Mesothelial cell of epicardium (in vitro differentiated cells): ENCODE data around the gene HOXB6. TPM values are rescaled to one million over a fixed set of nuclear protein-coding genes. Genes with fewer than 3 reads are reported as not detected.
A peak's percentile ranks its signal among the peaks of the same experiment; 100 is the strongest.

Experiments
- DNase-seq, 2 experiments: peaks; one replicate each; pipeline ENCODE4 v3.0.0; 2021; ENCODE audit warnings: low spot score in 2 of 2; ENCODE audit not compliant: unreplicated experiment in 2 of 2
- H3K27ac Mint-ChIP-seq: 2 replicates; pipeline ENCODE4 v1.8.0; 2021; ENCODE audit warnings: mixed read lengths
- H3K27me3 Mint-ChIP-seq: 2 replicates; pipeline ENCODE4 v1.8.0; 2021; ENCODE audit warnings: low read depth, mixed read lengths
- H3K36me3 Mint-ChIP-seq: 2 replicates; pipeline ENCODE4 v1.8.0; 2021; ENCODE audit warnings: mixed read lengths
- H3K4me1 Mint-ChIP-seq: 2 replicates; pipeline ENCODE4 v1.8.0; 2021; ENCODE audit warnings: mixed read lengths
- H3K4me3 Mint-ChIP-seq: 2 replicates; pipeline ENCODE4 v1.8.0; 2021; ENCODE audit warnings: mild to moderate bottlenecking, moderate library complexity, mixed read lengths
- H3K9me3 Mint-ChIP-seq: 2 replicates; pipeline ENCODE4 v1.8.0; 2021; ENCODE audit warnings: mixed read lengths
- CTCF ChIP-seq: fragments of 200-600 bp; sonication (generic); IDR thresholded peaks from one replicate; pipeline ENCODE4 v1.5.0; 2021; ENCODE audit warnings: antibody characterized with exemption; ENCODE audit not compliant: unreplicated experiment
- total RNA-seq: library from RNA; stranded (reverse); gene quantifications from 3 replicates; pipeline ENCODE4 v1.2.1, GENCODE V29; 2021

The HOXB6 gene
- total RNA-seq, 1 donor from 2014 or later = 59.7 TPM

- TF ChIP-seq CTCF = no peak
- Mint-ChIP-seq H3K9me3 (no peaks in the 10 kb centered on the region), H3K27me3 (peaks cover 86% of the 10 kb centered on the region), H3K27ac (peak overlapping the region; percentile 90), H3K36me3 (peaks cover 18% of the 10 kb centered on the region), H3K4me3 (peak overlapping the region; percentile 84), H3K4me1 (peaks cover 55% of the 10 kb centered on the region)
- DNase-seq = no peak
Measured at GRCh38 chr17:48624544-48625494, 20.0 kb upstream of the HOXB6 start.

- peak overlapping the region; percentile 15 for H3K27ac Mint-ChIP-seq
- TF ChIP-seq CTCF = no peak
- no peaks in the 10 kb centered on the region for H3K9me3 Mint-ChIP-seq
- peaks cover 59% of the 10 kb centered on the region for H3K4me1 Mint-ChIP-seq
- no peak for DNase-seq
- peaks cover 83% of the 10 kb centered on the region for H3K27me3 Mint-ChIP-seq
- H3K4me3 Mint-ChIP-seq = peak overlapping the region; percentile 84
- peaks cover 18% of the 10 kb centered on the region for H3K36me3 Mint-ChIP-seq
Measured at GRCh38 chr17:48624118-48624517, 19.3 kb upstream of the HOXB6 start.

GRCh38 chr17:48623583-48623982 is 18.8 kb upstream of the HOXB6 start:
- no peak for DNase-seq
- Mint-ChIP-seq H3K27me3 (peaks cover 79% of the 10 kb centered on the region), H3K9me3 (no peaks in the 10 kb centered on the region), H3K36me3 (peaks cover 18% of the 10 kb centered on the region), H3K27ac (no peak overlapping the region), H3K4me3 (peak overlapping the region; percentile 84), H3K4me1 (peaks cover 62% of the 10 kb centered on the region)
- no peak for TF ChIP-seq CTCF

GRCh38 chr17:48622857-48623256 is 18.1 kb upstream of the HOXB6 start:
- no peak overlapping the region for H3K27ac Mint-ChIP-seq
- H3K4me3 Mint-ChIP-seq = no peak overlapping the region
- peaks cover 78% of the 10 kb centered on the region for H3K27me3 Mint-ChIP-seq
- TF ChIP-seq CTCF = no peak
- peaks cover 62% of the 10 kb centered on the region for H3K4me1 Mint-ChIP-seq
- H3K9me3 Mint-ChIP-seq = no peaks in the 10 kb centered on the region
- H3K36me3 Mint-ChIP-seq = peaks cover 18% of the 10 kb centered on the region
- DNase-seq = no peak

- peaks cover 64% of the 10 kb centered on the region for H3K4me1 Mint-ChIP-seq
- TF ChIP-seq CTCF = no peak
- peak overlapping the region; percentile 30 for H3K27ac Mint-ChIP-seq
Measured at GRCh38 chr17:48621410-48622392, 16.9 kb upstream of the HOXB6 start.

More at GRCh38 chr17:48621410-48622392, 16.9 kb upstream of the HOXB6 start:
- Mint-ChIP-seq H3K4me3 (peak overlapping the region; percentile 36), H3K27me3 (peaks cover 76% of the 10 kb centered on the region), H3K9me3 (no peaks in the 10 kb centered on the region), H3K36me3 (peaks cover 18% of the 10 kb centered on the region)
- no peak for DNase-seq
